ENCODE measurements around the gene GGA3.
"Not testable (repeated sequence)": the region's sequence is repeated elsewhere in the genome, so short reads cannot be mapped to it uniquely, and the experiment has no call there.

The GGA3 gene

DNA sequence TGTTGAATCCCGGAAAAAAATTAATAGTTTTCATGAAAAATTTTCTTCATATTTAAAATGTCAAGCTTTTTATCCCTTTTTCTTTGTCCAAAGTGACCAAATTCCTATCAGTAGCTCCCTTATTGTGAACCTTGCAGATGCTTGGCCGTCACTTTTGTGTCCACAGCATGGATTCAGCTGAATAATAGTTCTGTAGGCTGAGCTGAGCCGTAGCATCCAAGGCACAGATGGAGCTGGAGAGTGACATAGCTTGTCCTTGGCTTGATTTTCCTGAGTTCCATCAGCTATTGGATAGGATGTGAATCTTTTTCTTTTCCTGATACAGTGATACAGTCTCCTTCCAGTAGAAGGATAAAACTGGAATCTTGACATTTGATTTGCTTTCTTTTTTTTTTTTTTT lies 52.3 kb downstream of the GGA3 start:
- peak; percentile 18 for DNase-seq (ENCODE audit: low spot score)

DNA sequence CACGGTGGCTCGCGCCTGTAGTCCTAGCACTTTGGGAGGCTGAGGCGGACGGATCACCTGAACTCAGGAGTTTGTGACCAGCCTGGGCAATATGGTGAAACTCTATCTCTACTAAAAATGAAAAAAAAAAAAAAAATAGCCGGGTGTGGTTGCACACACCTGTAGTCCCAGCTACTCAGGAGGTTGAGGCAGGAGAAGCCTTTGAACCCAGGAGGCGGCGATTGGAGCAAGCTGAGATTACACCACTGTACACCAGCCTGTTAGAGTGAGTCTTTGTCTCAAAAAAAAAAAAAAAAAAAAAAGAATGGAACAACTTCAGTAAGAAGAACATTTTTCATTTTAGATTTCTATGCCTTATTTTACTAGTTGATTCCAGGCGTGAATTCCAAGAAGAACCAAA lies 53.2 kb downstream of the GGA3 start:
- DNase-seq (ENCODE audit: low spot score) = no peak

DNA sequence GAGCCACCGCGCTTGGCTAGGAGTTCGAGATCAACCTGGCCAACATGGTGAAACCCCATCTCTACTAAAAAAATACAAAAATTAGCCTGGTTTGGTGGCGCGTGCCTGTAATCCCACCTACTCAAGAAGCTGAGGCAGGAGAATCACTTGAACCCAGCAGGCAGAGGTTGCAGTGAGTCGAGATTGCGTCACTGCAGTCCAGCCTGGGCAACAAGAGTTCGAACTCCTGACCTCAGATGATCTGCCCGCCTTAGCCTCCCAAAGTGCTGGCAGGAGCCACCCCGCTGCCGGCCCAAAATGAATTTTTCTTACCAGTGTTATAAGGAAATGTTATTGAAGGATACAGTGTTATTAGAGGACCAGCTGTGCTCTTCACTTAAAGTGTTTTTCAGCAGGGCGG lies 53.6 kb downstream of the GGA3 start:
- no peak for DNase-seq (ENCODE audit: low spot score)

DNA sequence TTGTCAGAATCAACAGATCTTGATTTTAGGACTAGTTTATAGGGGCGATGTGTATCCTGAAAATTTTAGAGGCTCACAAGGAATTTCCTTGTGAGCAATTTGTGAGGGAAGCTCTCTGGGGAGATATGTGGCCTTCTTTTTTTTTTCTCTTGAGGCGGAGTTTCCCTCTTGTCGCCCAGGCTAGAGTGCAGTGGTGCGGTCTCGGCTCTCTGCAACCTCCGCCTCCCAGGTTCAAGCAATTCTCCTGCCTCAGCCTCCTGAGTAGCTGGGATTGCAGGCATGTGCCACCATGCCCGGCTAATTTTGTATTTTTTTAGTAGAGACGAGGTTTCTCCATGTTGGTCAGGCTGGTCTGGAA lies 54.4 kb downstream of the GGA3 start:
- not testable (repeated sequence) for DNase-seq (ENCODE audit: low spot score)

DNA sequence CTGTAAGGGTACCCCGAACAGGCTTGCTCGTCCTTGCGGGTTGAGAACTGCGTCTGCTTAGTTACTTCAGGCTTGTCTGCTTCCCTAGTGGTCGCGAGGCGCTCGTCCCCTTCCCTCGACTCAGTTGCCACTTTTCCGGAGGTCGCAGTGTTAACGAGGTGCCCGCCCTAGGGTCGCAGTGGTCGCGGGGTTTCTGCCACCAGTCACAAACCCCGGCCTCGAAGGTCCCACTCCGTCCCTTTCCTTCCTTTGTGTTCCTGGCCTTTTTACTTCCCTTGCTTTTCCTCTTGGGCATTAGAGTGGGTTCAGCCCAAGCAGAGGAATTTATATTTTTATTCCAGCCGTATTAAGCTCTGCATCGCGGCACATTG lies 55.6 kb downstream of the GGA3 start:
- no peak for DNase-seq (ENCODE audit: low spot score)

DNA sequence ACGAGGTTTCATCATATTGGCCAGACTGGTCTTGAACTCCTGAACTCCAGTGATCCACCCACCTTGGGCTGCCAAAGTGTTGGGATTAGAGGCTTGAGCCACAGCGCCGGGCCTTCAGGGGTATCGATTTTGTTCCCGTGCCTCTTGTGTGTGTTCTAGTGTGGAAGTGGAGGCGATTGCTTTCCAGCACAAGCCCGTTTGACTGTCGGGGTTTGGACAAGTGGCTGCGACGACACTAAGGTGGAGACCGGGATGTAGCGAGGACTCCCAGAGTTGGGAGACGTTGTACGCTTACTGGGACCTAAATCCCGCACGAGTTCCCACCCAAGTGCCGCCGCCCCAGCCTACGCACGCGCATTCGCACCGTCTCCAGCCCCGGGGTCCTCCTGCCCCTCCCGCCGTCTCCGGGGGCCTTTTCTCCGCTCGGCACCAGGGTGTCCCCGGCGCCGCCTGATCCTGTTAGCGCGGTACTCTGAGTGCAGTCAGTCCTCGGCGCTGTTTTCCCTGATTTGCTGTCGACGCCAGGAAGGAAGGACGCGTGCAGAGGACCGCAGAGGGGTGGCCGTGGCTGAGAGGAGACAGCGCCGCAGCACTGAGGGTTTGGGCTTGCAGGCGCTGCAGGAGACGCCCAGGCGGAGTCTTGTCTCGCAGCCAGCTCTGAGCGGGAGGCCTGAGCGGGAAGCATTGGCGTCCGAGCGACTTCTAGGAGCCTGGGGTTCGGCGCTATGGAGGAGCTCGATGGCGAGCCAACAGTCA lies 56.2 kb downstream of the GGA3 start, which contains the start of gene NUP85:
TSS of gene NUP85 (plus strand) at position 643 of the 756 bp plus-strand sequence. CDS start at position 726, 83 bp downstream.
- peak; percentile 80 for DNase-seq (ENCODE audit: low spot score)

DNA sequence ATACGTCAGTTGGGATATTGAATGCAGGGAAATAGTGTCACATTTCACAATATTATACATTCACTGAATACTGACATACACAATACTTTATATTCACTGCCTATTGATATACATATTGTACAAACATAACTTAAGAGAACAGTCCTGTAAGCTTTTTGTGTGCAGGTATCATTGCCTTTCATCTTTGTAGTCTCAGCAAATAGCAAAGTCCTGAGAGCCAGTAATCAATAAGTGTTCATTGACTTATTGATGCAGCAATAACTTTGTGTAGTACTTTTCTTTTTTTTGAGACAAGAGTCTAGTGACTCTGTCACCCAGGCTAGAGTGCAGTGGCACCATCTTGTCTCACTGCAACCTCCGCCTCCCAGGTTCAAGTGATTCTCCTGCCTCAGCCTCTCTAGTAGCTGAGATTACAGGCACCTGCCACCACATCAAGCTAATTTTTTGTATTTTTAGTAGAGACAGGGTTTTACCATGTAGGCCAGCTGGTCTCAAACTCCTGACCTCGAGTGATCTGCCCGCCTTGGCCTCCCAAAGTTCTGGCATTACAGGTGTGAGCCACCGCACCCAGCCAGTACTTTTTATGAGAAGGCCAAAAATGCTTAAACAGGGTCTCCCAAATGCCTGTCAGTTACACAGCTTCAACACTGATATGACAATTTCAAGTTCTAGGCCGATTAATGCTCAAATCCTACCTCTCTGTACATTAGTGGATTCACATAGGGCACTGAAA lies 61.4 kb downstream of the GGA3 start:
- DNase-seq (ENCODE audit: low spot score) = no peak

DNA sequence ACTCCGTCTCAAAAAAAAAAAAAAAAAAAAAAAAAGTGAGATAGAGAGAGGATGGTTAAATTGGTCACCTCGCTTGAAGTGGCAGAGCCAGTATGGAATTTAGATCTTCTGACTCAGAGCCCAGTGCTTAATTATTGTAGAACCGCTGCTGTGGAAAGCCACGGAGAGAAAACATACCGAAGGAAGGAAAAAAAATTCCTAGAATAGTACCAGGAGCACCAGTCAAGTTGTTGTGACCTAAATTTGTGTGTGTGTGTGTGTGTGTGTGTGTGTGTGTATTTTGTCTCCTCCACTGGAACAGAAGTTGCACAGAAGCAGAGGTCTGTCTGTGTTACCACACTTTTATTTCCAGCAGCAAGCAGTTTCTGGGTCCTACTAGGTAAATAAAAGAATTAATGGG lies 66.5 kb downstream of the GGA3 start:
- no peak for DNase-seq (ENCODE audit: low spot score)

DNA sequence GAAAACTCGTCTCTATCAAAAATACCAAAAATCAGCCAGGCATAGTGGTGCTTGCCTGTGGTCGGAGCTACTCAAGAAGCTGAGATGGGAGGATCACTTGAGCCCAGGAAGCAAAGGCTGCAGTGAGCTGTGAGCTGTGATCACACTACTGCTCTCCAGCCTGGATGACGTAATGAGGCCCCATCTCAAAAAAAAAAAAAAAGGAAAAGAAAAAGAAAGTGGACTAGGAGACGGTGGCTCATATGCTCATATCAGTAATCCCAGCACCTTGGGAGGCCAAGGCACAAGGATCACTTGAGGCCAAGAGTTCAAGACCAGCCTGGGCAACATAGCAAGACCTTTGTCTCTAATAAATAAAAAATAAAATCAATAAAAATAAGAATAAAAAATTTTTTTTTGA lies 69.8 kb downstream of the GGA3 start:
- DNase-seq (ENCODE audit: low spot score) = no peak

DNA sequence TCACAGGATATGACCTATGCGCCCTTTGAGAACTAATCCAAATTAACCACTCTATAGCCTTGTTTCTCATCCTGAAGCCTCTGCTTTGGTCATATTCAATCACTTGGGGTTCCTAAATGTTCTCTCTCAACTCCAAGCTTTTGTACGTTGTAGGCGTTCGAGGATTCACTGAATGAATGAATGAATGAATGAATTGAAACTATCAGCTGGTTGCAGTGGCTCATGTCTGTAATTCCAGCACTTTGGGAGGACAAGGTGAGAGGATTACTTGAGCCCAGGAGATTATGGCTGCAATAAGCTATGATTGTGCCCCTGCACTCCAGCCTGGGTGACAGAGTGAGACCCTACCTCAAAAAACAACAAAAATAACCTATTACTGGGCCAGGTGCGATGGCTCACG lies 72.8 kb downstream of the GGA3 start:
- no peak for DNase-seq (ENCODE audit: low spot score)

All from pons (tissue), 1 donor.